ENCODE data around the gene CLDND2.

Gene CLDND2

GRCh38 chr19:51354103-51354741, 14.6 kb downstream of the CLDND2 start:
- DNase-seq (ENCODE audit: low spot score) = no peak

- DNase-seq (ENCODE audit: low spot score) = no peak
Measured at GRCh38 chr19:51352783-51353360, 15.9 kb downstream of the CLDND2 start.

GRCh38 chr19:51351266-51351990, 17.4 kb downstream of the CLDND2 start:
- no peak for DNase-seq (ENCODE audit: low spot score)

DNA sequence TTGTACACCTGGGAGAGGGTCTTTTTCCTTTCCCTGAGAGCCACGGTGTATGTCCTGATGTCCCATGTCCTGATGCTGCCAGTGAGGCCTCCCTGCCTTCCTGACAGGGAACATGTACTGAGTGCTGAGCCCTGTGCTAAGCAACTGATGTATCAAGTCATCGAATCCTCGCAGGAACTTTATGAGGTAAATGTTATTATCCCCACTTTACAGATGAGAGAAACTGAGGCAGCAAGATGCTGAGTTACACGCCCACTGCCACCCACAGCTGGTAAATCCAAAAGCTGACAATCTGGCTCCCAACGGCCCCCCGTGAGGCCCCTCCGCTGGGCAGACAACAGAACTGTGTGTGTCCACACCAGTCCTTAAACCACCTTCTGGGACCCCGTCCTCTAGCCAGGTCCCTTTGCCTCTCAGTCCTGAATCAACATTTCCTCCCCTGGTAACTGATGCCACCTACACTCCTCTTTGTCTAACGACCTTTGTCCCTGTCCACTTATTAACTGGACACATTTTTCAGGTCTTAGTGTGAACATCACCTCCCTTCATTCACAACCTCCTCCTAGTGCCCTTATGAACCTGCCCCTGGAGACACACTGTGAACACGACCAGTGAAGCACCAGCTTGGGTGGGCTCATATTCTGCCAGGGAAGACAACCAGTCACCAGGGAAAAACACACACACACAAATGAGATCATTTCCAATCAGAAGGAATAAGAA, 21.4 kb downstream of the CLDND2 start:
- no peak for DNase-seq (ENCODE audit: low spot score)

GRCh38 chr19:51346742-51347141, 22.1 kb downstream of the CLDND2 start:
- no peak for DNase-seq (ENCODE audit: low spot score)

DNA sequence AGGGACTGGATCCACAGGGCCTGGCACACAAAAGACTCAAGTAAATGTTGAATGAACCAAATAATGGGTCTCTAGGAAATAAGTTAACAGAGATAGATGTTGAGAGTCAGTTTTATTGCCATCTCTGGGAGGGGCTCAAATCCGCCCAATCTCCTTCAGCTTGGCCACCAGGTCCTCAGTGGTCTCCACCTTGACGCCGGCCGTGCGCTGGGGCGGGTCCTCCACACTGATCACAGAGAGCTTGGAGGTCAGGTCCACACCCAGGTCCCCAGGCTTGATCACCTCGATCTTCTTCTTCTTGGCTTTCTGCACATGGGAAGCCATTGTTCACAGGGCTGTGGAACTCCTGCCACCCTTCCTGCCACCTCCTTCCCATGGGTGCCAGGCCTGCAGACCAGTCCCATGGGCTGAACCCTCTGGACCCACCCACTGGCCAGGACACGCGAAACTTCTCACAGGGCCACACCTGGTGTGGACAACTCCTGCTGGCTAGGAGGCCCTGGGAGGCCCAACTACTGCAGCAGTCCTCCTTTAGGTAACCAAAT, 23.7 kb downstream of the CLDND2 start:
- DNase-seq (ENCODE audit: low spot score) = no peak

GRCh38 chr19:51342631-51343569, 25.9 kb downstream of the CLDND2 start:
- no peak for DNase-seq (ENCODE audit: low spot score)

DNA sequence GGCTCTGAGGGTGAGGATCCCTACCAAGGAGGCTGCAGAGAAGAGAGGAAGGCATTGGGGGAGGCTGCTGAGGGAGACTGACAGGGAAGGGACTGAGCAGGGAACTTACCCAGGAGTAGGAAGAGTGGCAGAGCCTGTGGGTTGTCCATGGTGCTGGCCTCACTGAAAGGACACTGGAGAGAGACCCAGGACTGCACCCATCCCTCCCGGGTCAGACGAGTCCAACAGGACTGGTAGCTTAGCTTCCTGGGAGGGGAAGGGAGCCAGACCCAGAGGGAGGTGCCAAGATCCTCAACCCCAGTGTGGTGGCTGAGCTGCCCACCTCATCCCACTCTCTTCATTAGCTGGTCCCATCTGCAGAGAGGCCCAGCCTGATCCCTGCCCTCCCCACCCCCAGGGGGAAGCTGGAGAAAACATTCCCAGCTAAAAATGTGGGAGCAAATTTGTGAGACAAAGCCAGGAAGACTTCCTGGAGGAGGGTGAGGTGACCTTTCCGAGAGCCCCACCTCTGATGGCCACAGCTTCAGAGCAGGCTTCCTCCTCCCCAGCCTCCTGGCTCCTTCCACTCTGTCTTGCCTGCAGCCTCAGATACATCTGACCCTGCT, 26.7 kb downstream of the CLDND2 start, which contains the start of gene VSIG10L:
Gene VSIG10L, minus strand, starts transcription at position 164 of the 605 bp plus-strand sequence. Its CDS starts 15 bp downstream, at position 149.
- no peak for DNase-seq (ENCODE audit: low spot score)

DNA sequence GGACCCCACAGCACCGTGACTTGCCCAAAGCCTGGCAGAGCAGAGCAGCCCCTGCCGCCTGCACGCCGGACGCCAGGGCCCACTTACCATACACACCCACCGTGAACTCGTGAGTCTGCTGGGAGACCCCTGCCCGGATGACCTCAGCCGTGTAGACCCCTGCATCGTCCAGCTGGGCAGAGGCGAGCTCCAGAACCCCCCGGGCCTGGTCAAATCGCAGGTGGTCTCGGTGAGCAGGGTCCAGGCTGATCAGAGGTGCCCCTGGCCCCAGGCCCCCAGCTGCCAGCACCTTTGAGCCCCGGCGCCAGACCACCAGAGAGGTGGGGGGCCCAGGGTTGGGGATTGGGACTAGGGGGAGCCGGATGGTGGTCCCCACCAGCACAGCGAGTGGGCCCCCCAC, 27.7 kb downstream of the CLDND2 start:
- DNase-seq (ENCODE audit: low spot score) = no peak

DNA sequence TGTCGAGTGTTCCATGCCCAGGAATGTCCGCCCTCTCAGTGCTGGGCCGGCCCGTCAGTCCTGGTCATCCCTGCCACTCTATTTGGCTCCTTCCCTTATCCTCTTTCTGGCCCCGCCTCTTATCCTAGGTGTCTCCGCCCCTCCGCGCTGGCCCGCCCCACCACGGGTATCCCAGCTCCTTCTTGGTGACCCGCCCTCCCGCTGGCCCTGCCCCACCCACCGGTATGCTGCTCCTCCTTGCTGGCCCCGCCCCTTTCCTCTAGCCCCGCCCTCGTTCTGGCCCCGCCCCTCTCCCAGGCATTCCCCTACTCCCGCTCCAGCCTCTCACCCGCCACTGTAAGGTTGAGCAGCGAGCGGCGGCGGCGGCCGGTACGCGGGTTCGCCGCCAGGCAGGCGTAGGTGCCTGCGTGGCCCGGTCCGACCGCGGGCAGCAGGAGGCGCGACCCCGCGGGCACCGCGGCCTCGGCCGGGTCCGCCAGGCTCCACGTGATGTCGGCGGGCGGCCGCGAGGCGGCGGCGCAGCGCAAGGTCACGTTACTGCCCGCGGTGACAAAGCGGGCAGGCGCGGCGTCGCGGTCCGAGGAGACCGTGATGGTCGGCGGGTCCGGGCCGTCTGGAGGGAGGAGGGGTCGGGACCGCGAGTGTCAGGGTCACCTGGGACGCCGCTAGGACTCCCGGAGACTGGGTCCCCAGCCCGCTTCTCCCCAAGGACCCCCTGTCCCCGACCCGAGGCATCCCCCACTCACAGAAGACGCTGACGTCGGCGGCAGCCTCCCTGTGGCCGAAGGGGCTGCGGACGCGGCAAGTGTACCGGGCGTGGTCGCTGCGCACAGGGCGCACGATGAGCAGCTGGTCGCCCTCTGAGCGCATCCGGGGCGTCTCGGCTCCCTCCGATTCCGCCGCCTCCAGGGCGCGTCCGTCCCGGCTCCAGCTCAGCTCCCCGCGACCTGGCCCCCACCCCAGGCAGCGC, 28.8 kb downstream of the CLDND2 start:
- peak; percentile 99 for DNase-seq (ENCODE audit: low spot score)

DNA sequence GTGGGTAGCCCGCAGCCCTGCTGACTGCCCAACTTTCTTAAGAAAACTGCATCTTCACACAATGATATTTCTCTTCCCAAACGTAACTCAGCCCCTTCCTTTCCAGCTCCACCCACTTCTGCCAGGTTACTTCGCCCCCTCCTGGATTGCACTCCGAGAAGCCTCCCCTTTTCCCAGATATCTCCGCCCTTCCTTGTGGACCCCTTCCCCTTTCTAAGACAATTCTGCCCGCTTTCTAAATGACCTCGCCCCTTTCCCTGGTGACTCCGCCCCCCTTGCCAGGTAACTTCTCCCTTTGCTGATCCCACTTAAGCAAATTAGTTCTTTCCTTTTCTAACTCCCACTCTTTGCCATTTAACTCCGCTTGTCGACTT, 29.5 kb downstream of the CLDND2 start:
- DNase-seq (ENCODE audit: low spot score) = no peak

DNA sequence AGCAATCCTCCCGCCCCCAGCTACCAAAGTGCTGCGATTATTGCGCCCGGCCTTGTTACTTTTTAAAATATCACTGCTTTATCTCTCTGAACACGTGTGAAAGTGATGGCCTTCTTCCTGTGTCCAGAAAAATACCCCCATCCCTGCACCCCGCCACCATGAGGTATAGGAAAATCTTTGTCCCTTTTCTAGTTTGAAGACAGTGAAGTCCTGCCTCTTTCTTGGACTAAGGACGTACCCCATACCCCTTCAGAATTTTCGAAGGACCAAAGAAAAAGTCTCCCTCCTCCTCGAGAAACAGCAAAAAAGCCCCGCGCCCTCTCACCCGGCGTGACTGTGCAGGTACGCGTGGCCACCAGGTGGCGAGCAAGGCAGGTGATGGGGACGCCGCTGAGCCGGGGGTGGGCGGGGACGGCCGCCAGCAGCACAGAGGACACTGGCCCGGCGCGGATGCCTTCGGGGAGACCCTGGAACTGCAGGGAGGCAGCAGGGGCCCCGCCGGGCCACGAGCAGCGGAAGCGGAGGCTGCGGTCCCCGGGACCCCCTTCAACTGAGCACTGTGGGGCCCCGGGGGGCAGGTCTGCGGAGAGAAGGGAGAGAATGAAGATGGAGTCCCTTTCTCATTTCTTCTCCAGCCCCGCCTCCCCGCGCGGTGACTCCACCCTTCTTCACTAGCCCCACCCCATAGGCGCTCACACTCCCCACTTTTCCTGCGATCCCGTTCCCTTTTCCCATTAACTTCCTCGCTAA, 30.1 kb downstream of the CLDND2 start:
- DNase-seq (ENCODE audit: low spot score) = peak; percentile 88

DNA sequence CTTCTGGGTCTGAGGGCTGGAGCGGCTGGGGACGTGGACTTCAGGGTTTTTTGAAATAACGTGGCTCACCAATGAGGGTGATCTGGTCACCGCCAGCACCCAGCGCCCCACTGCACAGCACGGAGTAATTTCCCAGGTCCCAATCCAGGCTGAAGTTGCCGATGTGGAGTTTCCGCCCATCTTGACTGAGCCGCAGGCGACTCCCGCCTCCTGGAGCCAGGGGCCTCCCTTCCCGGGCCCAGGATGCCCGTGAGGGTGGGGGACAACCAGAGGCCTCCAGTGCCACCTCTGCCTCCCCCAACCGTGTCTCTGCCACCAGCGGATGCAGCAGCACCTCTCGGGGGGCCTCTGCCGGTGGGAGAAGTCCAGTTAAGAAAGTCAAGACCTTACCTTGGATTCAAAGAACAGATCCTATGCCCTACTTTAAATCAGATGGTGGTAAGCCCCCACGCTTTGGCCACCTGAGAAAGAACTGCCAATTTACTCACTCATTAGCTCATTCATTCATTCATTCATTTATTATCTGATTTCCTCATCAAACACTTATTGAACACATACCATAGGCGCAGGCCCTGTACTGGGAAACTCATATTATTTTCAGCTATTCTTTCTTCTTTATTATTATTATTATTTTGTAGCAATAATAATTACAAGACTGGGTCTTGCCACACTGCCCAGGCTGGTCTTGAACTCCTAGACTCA, 30.8 kb downstream of the CLDND2 start:
- DNase-seq (ENCODE audit: low spot score) = no peak

DNA sequence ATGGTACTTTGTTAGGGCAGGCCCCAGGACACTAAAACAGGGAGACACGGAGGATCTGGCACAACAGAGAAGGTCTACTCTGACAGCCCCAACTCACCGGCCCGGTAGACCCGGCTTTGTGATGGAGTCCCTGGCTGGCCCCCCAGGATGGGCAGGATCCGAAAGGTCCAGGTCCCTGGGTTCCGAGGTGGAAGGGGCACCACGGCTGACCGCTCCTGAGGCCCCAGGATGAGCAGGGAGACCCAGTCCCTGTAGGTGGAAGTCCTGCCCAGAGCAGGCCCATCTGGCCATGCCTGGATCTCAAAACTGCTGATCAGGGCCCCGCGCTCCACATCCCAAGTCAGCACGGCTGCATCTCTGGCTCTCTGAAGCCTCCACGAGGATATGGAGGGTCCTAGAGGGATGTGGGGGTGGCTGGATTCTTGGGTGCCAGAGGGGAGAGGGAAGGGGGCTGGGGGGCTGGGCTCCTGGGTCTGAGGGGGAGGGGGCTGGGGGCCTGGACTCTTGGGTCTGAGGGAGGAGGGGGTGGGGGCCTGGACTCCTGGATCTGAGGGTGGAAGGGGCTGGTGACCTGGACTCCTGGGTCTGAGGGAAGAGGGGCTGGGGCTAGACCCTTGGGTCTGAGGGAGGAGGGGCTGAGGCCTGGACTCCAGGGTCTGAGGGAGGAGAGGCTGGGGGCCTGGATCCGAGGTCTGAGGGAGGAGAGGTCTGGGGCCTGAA, 31.5 kb downstream of the CLDND2 start:
- no peak for DNase-seq (ENCODE audit: low spot score)

DNA sequence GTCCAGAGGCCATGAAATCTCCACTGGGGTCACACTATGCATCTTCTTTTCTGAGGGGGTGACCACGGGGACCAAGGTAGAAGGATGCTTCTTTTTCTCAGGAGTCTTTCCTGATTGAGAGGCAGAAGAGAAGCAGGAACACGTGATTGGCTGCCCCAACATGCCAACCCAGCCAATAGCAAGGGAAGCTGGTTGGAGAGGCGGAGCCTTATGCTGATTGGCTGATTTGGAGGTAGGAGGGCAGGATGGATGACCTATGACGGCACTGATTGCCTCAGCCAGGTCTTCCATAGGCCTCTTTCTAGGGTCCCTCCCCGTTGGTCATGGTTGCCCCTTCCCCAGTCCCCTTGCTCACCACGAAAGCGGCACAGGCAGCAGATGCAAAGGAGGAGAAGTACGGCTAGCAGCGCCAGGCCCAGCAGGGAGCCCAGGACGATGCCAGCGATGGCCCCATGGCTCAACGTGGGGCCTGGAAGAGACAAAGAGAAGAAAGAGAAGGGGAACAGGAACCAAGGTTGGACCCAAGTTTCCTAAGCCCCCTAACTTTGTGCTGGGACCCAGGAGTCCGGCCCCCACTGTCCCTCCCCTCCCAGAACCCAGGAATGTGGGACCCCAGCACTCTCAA, 34.9 kb downstream of the CLDND2 start:
- DNase-seq (ENCODE audit: low spot score) = no peak

GRCh38 chr19:51331716-51332115, 37.1 kb downstream of the CLDND2 start:
- no peak for DNase-seq (ENCODE audit: low spot score)

GRCh38 chr19:51331193-51331592, 37.6 kb downstream of the CLDND2 start:
- no peak for DNase-seq (ENCODE audit: low spot score)
